CD4-positive, alpha-beta memory T cell (primary cell): ENCODE measurements around the gene LY6G5C. TPM values are rescaled to one million over a fixed set of nuclear protein-coding genes. Genes with fewer than 3 reads are reported as not detected.

Source experiments
- CTCF ChIA-PET: fragments of 350-600 bp; sonication (Branson Sonifier 250); formaldehyde crosslinking; loops from one replicate; lab custom pipeline; 2021; ENCODE audit warnings: inconsistent platforms; ENCODE audit not compliant: partially characterized antibody; lab: Charles Lee
- POLR2A ChIA-PET: fragments of 350-600 bp; sonication (Branson Sonifier 250); formaldehyde crosslinking; loops from one replicate; lab custom pipeline; 2021; ENCODE audit not compliant: partially characterized antibody; lab: Charles Lee
- DNase-seq, 5 donors: peaks; one replicate each; pipeline versions ENCODE4 v3.0.0 to v3.0.0-alpha.2; 2020 to 2022; ENCODE audit warnings: mixed read lengths in 1 of 5
- H3K27ac ChIP-seq: one replicate; pipeline ENCODE4 v1.7.0; 2013; ENCODE audit warnings: low read depth, low read length
- H3K27me3 ChIP-seq: 2 replicates; pipeline ENCODE4 v1.7.0; 2013; ENCODE audit warnings: mild to moderate bottlenecking, low read length, moderate library complexity; ENCODE audit not compliant: insufficient read depth
- H3K36me3 ChIP-seq: 2 replicates; pipeline ENCODE4 v1.7.0; 2013; ENCODE audit warnings: mild to moderate bottlenecking, low read length, moderate library complexity; ENCODE audit not compliant: insufficient read depth
- H3K4me1 ChIP-seq: 2 replicates; pipeline ENCODE4 v1.7.0; 2013; ENCODE audit warnings: mild to moderate bottlenecking, low read length, moderate library complexity; ENCODE audit not compliant: insufficient read depth
- H3K4me3 ChIP-seq, 2 donors: one replicate each; pipeline ENCODE4 v1.7.0; 2013; ENCODE audit warnings: low read length in 2 of 2, mild to moderate bottlenecking in 1 of 2
- H3K9me3 ChIP-seq, 2 donors: one replicate each; pipeline ENCODE4 v1.7.0; 2013; ENCODE audit warnings: low read length in 2 of 2, control low read depth in 1 of 2; ENCODE audit not compliant: control insufficient read depth in 1 of 2
- H3K27ac Mint-ChIP-seq, 7 donors: one replicate each; pipeline ENCODE4 v1.8.0; 2020 to 2021; ENCODE audit warnings: mixed read lengths in 7 of 7, mild to moderate bottlenecking in 6 of 7, inconsistent platforms in 3 of 7, moderate library complexity in 3 of 7
- H3K27me3 Mint-ChIP-seq, 2 donors: one replicate each; pipeline ENCODE4 v1.8.0; 2020 to 2021; ENCODE audit warnings: mixed read lengths in 2 of 2
- H3K36me3 Mint-ChIP-seq, 2 donors: one replicate each; pipeline ENCODE4 v1.8.0; 2020 to 2021; ENCODE audit warnings: mixed read lengths in 2 of 2, inconsistent platforms in 1 of 2, mild to moderate bottlenecking in 1 of 2
- H3K4me1 Mint-ChIP-seq, 4 donors: one replicate each; pipeline ENCODE4 v1.8.0; 2020 to 2021; ENCODE audit warnings: mixed read lengths in 4 of 4, mild to moderate bottlenecking in 1 of 4
- H3K4me3 Mint-ChIP-seq, 8 donors: one replicate each; pipeline ENCODE4 v1.8.0; 2020 to 2021; ENCODE audit warnings: mixed read lengths in 8 of 8, mild to moderate bottlenecking in 7 of 8, moderate library complexity in 6 of 8, inconsistent platforms in 3 of 8
- H3K9me3 Mint-ChIP-seq, 8 donors: one replicate each; pipeline ENCODE4 v1.8.0; 2020 to 2021; ENCODE audit warnings: mixed read lengths in 8 of 8, mild to moderate bottlenecking in 5 of 8, inconsistent platforms in 3 of 8, moderate library complexity in 1 of 8
- intact Hi-C: fragments of 100-400 bp; cut with micrococcal nuclease; formaldehyde crosslinking; loops from one replicate; pipeline ENCODE4 v1.15.1; 2023
- polyA plus RNA-seq, 2 donors: library from polyadenylated mRNA; unstranded; fragments of 300-500 nt; fragmentation: Illumina TruSeq; gene quantifications; one replicate each; pipeline ENCODE4 v1.2.3, GENCODE V29; 2021
- total RNA-seq, 2 experiments: library from RNA; stranded (reverse); gene quantifications; one replicate each; pipeline ENCODE4 v1.2.3, GENCODE V29; 2021

LY6G5C gene
- total and polyA plus RNA-seq, 4 experiments from 2014 or later = 4.4 to 11.8 (median 6.7) TPM

GRCh38 chr6:31708224-31708623 lies 27.4 kb upstream of the LY6G5C start:
- ChIA-PET CTCF (interaction anchor here (0.6 to 0.7 kb wide), 2 partner anchors 104 to 436 kb away, joined by 3 to 4 read pairs; no protein-coding TSS in a partner anchor), POLR2A (no interaction called here)
- Histone ChIP-seq H3K27me3 (no peaks in the 10 kb centered on the region), H3K36me3 (no peaks in the 10 kb centered on the region), H3K9me3 (no peaks in the 10 kb centered on the region), H3K4me1 (peaks cover 19% of the 10 kb centered on the region), H3K4me3 (no peak overlapping the region), H3K27ac (no peak overlapping the region)
- no peak for DNase-seq
- Mint-ChIP-seq H3K4me3 (no peak overlapping the region), H3K4me1 (peaks cover 7 to 23% (median 18%) of the 10 kb centered on the region in 4 donors), H3K27me3 (peaks cover 0 to 1% of the 10 kb centered on the region in 2 donors), H3K36me3 (peaks cover 0 to 2% of the 10 kb centered on the region in 2 donors), H3K9me3 (no peaks in the 10 kb centered on the region), H3K27ac (no peak overlapping the region)
- intact Hi-C loops = no loop called here

- intact Hi-C loops = no loop called here
- POLR2A ChIA-PET = no interaction called here
- peaks cover 0 to 4% of the 10 kb centered on the region in 2 donors for H3K36me3 Mint-ChIP-seq
Measured at GRCh38 chr6:31707701-31708100, 26.8 kb upstream of the LY6G5C start.

GRCh38 chr6:31706599-31706998 lies 25.7 kb upstream of the LY6G5C start, which contains the start of gene LY6G6F:
TSS of gene LY6G6F (plus strand) at chr6:31706866. CDS start at chr6:31706907, 41 bp downstream.
- peaks cover 0 to 5% (median 0%) of the 10 kb centered on the region in 8 donors for H3K9me3 Mint-ChIP-seq
- H3K4me1 Mint-ChIP-seq = peaks cover 15 to 35% (median 28%) of the 10 kb centered on the region in 4 donors
- no peak for DNase-seq
- no peak within 1 kb of the TSS for H3K4me3 Mint-ChIP-seq
- peaks cover 27% of the 10 kb centered on the region for H3K4me1 ChIP-seq
- peak within 1 kb of the TSS in 2 of 7 donors; percentile 42 to 48 for H3K27ac Mint-ChIP-seq
- H3K27me3 Mint-ChIP-seq = no peaks in the 10 kb centered on the region
- no peak within 1 kb of the TSS for H3K4me3 ChIP-seq
- intact Hi-C loops = no loop called here
- no peaks in the 10 kb centered on the region for H3K36me3 ChIP-seq
- H3K27ac ChIP-seq = no peak within 1 kb of the TSS
- POLR2A ChIA-PET = no interaction called here
- CTCF ChIA-PET = no interaction called here
- H3K36me3 Mint-ChIP-seq = peaks cover 0 to 13% of the 10 kb centered on the region in 2 donors
- no peaks in the 10 kb centered on the region for H3K9me3 ChIP-seq
- H3K27me3 ChIP-seq = no peaks in the 10 kb centered on the region

More at GRCh38 chr6:31707701-31708100, 26.8 kb upstream of the LY6G5C start:
- Histone ChIP-seq H3K27me3 (no peaks in the 10 kb centered on the region), H3K4me3 (no peak overlapping the region), H3K27ac (no peak overlapping the region), H3K36me3 (no peaks in the 10 kb centered on the region), H3K9me3 (no peaks in the 10 kb centered on the region), H3K4me1 (peaks cover 19% of the 10 kb centered on the region)
- no peak overlapping the region for H3K4me3 Mint-ChIP-seq
- no peak for DNase-seq
- H3K27me3 Mint-ChIP-seq = peaks cover 0 to under 1% of the 10 kb centered on the region in 2 donors
- CTCF ChIA-PET = no interaction called here
- peaks cover 0 to under 1% (median 0%) of the 10 kb centered on the region in 8 donors for H3K9me3 Mint-ChIP-seq
- H3K4me1 Mint-ChIP-seq = peaks cover 8 to 29% (median 20%) of the 10 kb centered on the region in 4 donors
- H3K27ac Mint-ChIP-seq = no peak overlapping the region

- H3K27me3 ChIP-seq = no peaks in the 10 kb centered on the region
- no peak overlapping the region for H3K4me3 Mint-ChIP-seq
- no peaks in the 10 kb centered on the region for H3K9me3 ChIP-seq
- H3K4me3 ChIP-seq = no peak overlapping the region
- ChIA-PET CTCF (no interaction called here), POLR2A (no interaction called here)
- intact Hi-C loops = no loop called here
- peaks cover 4 to 18% of the 10 kb centered on the region in 2 donors for H3K36me3 Mint-ChIP-seq
- DNase-seq = no peak
- H3K27ac Mint-ChIP-seq = no peak overlapping the region
- peaks cover 19 to 35% (median 28%) of the 10 kb centered on the region in 4 donors for H3K4me1 Mint-ChIP-seq
- H3K36me3 ChIP-seq = no peaks in the 10 kb centered on the region
- H3K9me3 Mint-ChIP-seq = peaks cover 0 to 5% (median 0%) of the 10 kb centered on the region in 8 donors
- H3K27ac ChIP-seq = no peak overlapping the region
- H3K27me3 Mint-ChIP-seq = no peaks in the 10 kb centered on the region
- peaks cover 27% of the 10 kb centered on the region for H3K4me1 ChIP-seq
Measured at GRCh38 chr6:31705931-31706330, 25.1 kb upstream of the LY6G5C start.

GRCh38 chr6:31702819-31703716 lies 22.2 kb upstream of the LY6G5C start, which contains the start of gene ABHD16A:
TSS of gene ABHD16A (minus strand) at chr6:31703324. CDS start at chr6:31703281, 43 bp downstream.
- Histone ChIP-seq H3K9me3 (no peaks in the 10 kb centered on the region), H3K4me3 (peak within 1 kb of the TSS; percentile 70 to 82), H3K27ac (peak within 1 kb of the TSS; percentile 97), H3K27me3 (no peaks in the 10 kb centered on the region), H3K4me1 (peaks cover 28% of the 10 kb centered on the region), H3K36me3 (peaks cover 17% of the 10 kb centered on the region)
- Mint-ChIP-seq H3K27me3 (no peaks in the 10 kb centered on the region), H3K9me3 (peaks cover 0 to 5% (median 0%) of the 10 kb centered on the region in 8 donors), H3K27ac (peak within 1 kb of the TSS; percentile 93 to 99 (median 98)), H3K36me3 (peaks cover 8 to 23% of the 10 kb centered on the region in 2 donors), H3K4me3 (peak within 1 kb of the TSS; percentile 97 to 99 (median 98)), H3K4me1 (peaks cover 20 to 43% (median 33%) of the 10 kb centered on the region in 4 donors)
- DNase-seq = peak; percentile 96 to 98 (median 97)
- CTCF ChIA-PET = interaction anchor here (0.6 to 3.2 kb wide), 7 partner anchors 22 to 184 kb away, joined by 3 to 11 read pairs (median 4); partner anchors contain the start of genes DDAH2, HSPA1B, LY6G5C and NEU1
- POLR2A ChIA-PET = interaction anchor here (0.6 to 2.7 kb wide), 44 partner anchors 8 to 1269 kb away, joined by 3 to 22 read pairs (median 4); partner anchors contain the start of genes ATF6B, BAG6, C6orf47 and CLIC1
- intact Hi-C loops = loop anchor here (1.0 to 2.0 kb wide), 9 partner anchors 22 to 194 kb away; partner anchors contain the start of genes BAG6, EHMT2, LY6G5C and NFKBIL1

- CTCF ChIA-PET = interaction anchor here (1.0 to 3.2 kb wide), 3 partner anchors 27 to 128 kb away, joined by 4 to 11 read pairs (median 8); partner anchors contain the start of gene DDAH2
- intact Hi-C loops = loop anchor here (2.0 kb wide), 2 partner anchors 22 to 36 kb away; partner anchors contain the start of gene LY6G5C
Measured at GRCh38 chr6:31702405-31702818, 21.5 kb upstream of the LY6G5C start.

More at GRCh38 chr6:31702405-31702818, 21.5 kb upstream of the LY6G5C start:
- Histone ChIP-seq H3K9me3 (no peaks in the 10 kb centered on the region), H3K27me3 (no peaks in the 10 kb centered on the region), H3K4me1 (peaks cover 33% of the 10 kb centered on the region), H3K4me3 (peak overlapping the region; percentile 70 to 82), H3K36me3 (peaks cover 22% of the 10 kb centered on the region), H3K27ac (peak overlapping the region; percentile 97)
- peaks cover 0 to 5% (median 0%) of the 10 kb centered on the region in 8 donors for H3K9me3 Mint-ChIP-seq
- POLR2A ChIA-PET = interaction anchor here (0.7 to 2.7 kb wide), 26 partner anchors 9 to 1269 kb away, joined by 3 to 22 read pairs (median 7); partner anchors contain the start of genes BAG6, CLIC1, CSNK2B and DDAH2
- peaks cover 14 to 29% of the 10 kb centered on the region in 2 donors for H3K36me3 Mint-ChIP-seq
- H3K4me1 Mint-ChIP-seq = peaks cover 25 to 49% (median 39%) of the 10 kb centered on the region in 4 donors
- peak overlapping the region; percentile 97 to 99 (median 98) for H3K4me3 Mint-ChIP-seq
- peak in 1 of 5 donors; percentile 7 for DNase-seq
- H3K27ac Mint-ChIP-seq = peak overlapping the region; percentile 93 to 99 (median 98)
- no peaks in the 10 kb centered on the region for H3K27me3 Mint-ChIP-seq
